ENCODE measurements around the gene PNCK. TPM values are rescaled to one million over a fixed set of nuclear protein-coding genes. Genes with fewer than 3 reads are reported as not detected.
A peak's percentile ranks its signal among the peaks of the same experiment; 100 is the strongest.
"Not testable (repeated sequence)": the region's sequence is repeated elsewhere in the genome, so short reads cannot be mapped to it uniquely, and the experiment has no call there.

PNCK gene
- total RNA-seq, 2 donors from 2014 or later: 8.5 to 50.6 TPM

DNA sequence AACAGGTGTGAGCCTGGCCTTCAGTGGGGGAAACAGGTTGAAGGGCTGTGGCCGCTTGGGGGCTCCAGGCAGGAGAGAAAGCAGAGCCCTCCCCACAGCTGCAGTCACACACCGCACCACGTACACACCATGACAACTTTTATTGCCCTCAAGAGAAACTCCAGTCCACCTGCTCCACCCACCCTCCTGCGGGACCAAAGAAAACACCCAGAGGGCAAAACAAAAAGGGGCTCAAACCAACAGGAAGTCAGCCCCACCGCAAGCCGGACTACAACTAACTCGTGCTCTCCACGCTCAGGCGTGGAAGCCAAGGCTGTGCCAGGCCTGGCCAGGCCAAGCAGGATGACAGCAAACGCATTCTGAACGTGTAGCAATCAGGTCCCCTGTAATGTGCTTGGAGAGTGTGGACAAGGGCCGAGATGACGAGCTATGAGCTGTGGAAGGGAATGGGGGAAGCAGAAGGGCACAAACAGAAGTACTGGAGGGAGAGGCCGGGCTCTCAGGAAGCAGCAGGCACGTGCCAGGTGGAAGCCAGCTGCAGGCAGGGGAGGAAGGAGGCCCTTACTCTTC, 26.8 kb upstream of the PNCK start:
- H3K9me3 ChIP-seq: no peaks in the 10 kb centered on the region
- no peaks in the 10 kb centered on the region for H3K27me3 ChIP-seq (replicated peaks; ENCODE audit: insufficient read depth)
- no peak for DNase-seq (ENCODE audit: low spot score)
- intact Hi-C loops (cut with DNase I): loop anchor here (10.0 kb wide), 1 partner anchor 146 kb away; no protein-coding TSS in a partner anchor
- no peak overlapping the region for H3K4me3 ChIP-seq
- no peak for TF ChIP-seq CTCF (IDR thresholded peaks at IDR 0.05)
- no peak for TF ChIP-seq POLR2A (IDR thresholded peaks at IDR 0.05)
- no peak for TF ChIP-seq POLR2AphosphoS5 (IDR thresholded peaks at IDR 0.05)
- H3K27ac ChIP-seq: peak overlapping the region; percentile 56 to 60
- H3K36me3 ChIP-seq: no peaks in the 10 kb centered on the region
- WGBS: 53% methylated on average over 15 of the region's 15 CpGs
- no peaks in the 10 kb centered on the region for H3K4me1 ChIP-seq (replicated peaks)

DNA sequence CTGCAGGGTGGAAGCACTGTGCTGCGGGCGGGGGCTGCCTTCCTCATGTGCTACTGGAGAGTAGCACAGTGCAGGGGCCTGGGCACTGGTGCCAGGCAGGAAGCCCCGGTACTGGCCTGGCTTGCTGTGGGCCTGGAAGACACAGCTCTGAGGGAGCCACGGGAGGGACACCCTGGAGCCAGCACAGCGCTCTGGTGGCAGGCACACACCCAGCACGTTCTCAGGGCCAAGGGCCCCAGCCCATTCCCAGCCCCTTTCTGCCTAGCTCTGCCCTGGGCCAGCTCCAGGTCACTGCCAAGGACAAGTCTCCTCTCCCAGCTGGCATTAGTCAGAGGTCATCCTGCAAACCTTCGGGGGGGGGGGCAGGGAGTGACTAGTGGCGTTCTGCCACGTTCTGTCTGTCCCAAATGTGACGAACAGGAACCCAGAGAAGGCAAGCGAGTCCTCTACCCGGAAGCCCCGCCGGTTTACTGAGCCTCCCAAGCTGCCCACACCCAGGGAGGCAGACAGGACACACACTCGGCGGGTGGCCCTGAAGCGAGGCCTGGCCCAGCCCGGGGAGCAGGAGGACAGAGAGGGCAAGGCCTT, 26.3 kb upstream of the PNCK start:
- H3K4me3 ChIP-seq; DNase-seq (ENCODE audit: low spot score); H3K27me3 ChIP-seq (replicated peaks; ENCODE audit: insufficient read depth); H3K4me1 ChIP-seq (replicated peaks); H3K36me3 ChIP-seq; H3K9me3 ChIP-seq: not testable (repeated sequence)
- peak overlapping the region; percentile 56 to 60 for H3K27ac ChIP-seq
- intact Hi-C loops (cut with DNase I): loop anchor here (10.0 kb wide), 1 partner anchor 145 kb away; no protein-coding TSS in a partner anchor
- WGBS: 59% methylated on average over 4 of the region's 18 CpGs

GRCh38 chrX:153699210-153699783, 25.7 kb upstream of the PNCK start:
- DNase-seq (ENCODE audit: low spot score); H3K27me3 ChIP-seq (replicated peaks; ENCODE audit: insufficient read depth); H3K4me1 ChIP-seq (replicated peaks); H3K4me3 ChIP-seq; intact Hi-C loops (cut with DNase I); H3K9me3 ChIP-seq; H3K36me3 ChIP-seq: not testable (repeated sequence)
- WGBS: 90% methylated on average over 7 of the region's 16 CpGs
- H3K27ac ChIP-seq: peak overlapping the region in 1 of 2 donors; percentile 60

GRCh38 chrX:153697924-153698865, 24.6 kb upstream of the PNCK start:
- Histone ChIP-seq H3K27ac (no peak overlapping the region), H3K4me3 (no peak overlapping the region), H3K9me3 (no peaks in the 10 kb centered on the region)

DNA sequence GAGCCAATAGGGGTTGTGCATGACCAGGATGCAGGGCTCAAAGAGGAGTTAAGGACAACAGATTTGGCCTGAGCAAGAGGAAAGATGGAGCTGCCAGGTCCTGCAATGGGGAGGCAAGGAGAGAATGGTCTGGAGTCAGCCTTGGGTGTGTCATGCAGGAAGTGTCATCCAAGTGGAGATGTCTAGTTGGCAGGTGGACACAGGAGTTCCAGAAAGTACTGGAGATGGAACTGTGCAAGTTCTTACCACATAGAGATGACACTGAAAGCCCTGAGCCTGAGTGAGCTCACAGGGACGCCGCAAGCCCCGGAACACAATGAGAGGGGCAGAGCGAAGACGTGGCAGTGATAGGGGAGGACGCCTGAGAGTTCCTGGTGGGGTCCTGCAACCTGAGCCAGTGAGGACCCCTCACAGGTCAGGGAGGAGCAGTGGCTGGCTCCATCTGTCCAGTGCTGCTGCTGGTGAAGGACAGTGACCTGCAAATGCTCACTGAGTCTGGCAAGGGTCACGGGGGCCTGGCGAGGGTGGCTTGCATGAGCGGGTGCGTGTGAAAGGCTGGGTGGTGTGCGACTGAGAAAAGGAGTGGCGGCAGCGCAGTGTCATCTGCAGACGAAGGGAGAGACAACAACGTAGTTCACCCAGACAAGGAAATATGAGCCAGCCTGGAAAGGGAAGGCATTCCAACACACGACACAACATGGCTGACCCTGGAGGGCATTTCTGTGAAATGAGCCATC, 23.5 kb upstream of the PNCK start:
- H3K27ac ChIP-seq; H3K27me3 ChIP-seq (replicated peaks; ENCODE audit: insufficient read depth); H3K4me3 ChIP-seq; H3K36me3 ChIP-seq; H3K4me1 ChIP-seq (replicated peaks); DNase-seq (ENCODE audit: low spot score); H3K9me3 ChIP-seq; intact Hi-C loops (cut with DNase I): not testable (repeated sequence)
- WGBS: 68% methylated on average over 13 of the region's 16 CpGs

More at GRCh38 chrX:153697924-153698865, 24.6 kb upstream of the PNCK start:
- DNase-seq (ENCODE audit: low spot score): no peak
- intact Hi-C loops (cut with DNase I): no loop called here
- H3K4me1 ChIP-seq (replicated peaks): no peaks in the 10 kb centered on the region
- H3K27me3 ChIP-seq (replicated peaks; ENCODE audit: insufficient read depth): no peaks in the 10 kb centered on the region
- TF ChIP-seq POLR2A (IDR thresholded peaks at IDR 0.05) (no peak), CTCF (IDR thresholded peaks at IDR 0.05) (no peak), POLR2AphosphoS5 (IDR thresholded peaks at IDR 0.05) (no peak)
- 79% methylated on average over 15 of the region's 16 CpGs for WGBS
- no peaks in the 10 kb centered on the region for H3K36me3 ChIP-seq

DNA sequence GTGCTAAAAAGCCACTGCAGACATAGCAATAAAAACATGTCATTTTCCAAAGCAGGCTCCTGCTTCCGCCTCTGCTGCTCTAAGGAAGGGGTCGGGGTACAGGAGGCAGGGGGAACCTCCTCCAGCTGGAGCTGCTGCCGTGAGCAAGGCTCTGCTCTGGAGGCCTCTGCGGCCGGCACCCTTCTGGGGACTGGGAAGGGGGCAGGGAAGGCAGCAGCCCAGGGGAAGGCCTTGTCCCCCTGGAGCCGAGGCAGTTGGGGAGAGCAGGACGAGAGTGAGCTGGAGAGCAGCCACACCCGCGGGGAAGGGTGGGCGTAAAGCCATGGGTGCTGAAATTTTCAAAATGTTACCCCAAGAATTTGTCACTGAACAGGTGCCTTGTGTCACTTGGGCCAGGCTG, 22.9 kb upstream of the PNCK start:
- H3K27ac ChIP-seq; DNase-seq (ENCODE audit: low spot score); H3K9me3 ChIP-seq; H3K4me1 ChIP-seq (replicated peaks); H3K36me3 ChIP-seq; H3K27me3 ChIP-seq (replicated peaks; ENCODE audit: insufficient read depth); intact Hi-C loops (cut with DNase I); H3K4me3 ChIP-seq: not testable (repeated sequence)
- WGBS: 56% methylated on average over 7 of the region's 10 CpGs

Data from prostate gland (tissue), 2 donors.